HFFc6 (cell line): ENCODE results near the gene KCNQ1. TPM values are rescaled to one million over a fixed set of nuclear protein-coding genes. Genes with fewer than 3 reads are reported as not detected.

Source experiments
- DNase-seq: peaks from one replicate; pipeline ENCODE4 v3.0.0-alpha.2; 2018
- H3K27ac Mint-ChIP-seq: 2 replicates; pipeline ENCODE4 v1.8.0; 2020; ENCODE audit warnings: mild to moderate bottlenecking, mixed read lengths
- H3K27me3 Mint-ChIP-seq: 2 replicates; pipeline ENCODE4 v1.8.0; 2021; ENCODE audit warnings: mild to moderate bottlenecking, moderate library complexity, mixed read lengths; ENCODE audit not compliant: insufficient read depth
- H3K36me3 Mint-ChIP-seq: 2 replicates; pipeline ENCODE4 v1.8.0; 2021; ENCODE audit warnings: low read depth, mixed read lengths
- H3K4me1 Mint-ChIP-seq: 2 replicates; pipeline ENCODE4 v1.8.0; 2020; ENCODE audit warnings: low read depth, mixed read lengths
- H3K4me3 Mint-ChIP-seq: 2 replicates; pipeline ENCODE4 v1.8.0; 2020; ENCODE audit warnings: mild to moderate bottlenecking, moderate library complexity, mixed read lengths
- H3K9me3 Mint-ChIP-seq: 2 replicates; pipeline ENCODE4 v1.8.0; 2020; ENCODE audit warnings: mild to moderate bottlenecking, mixed read lengths
- CTCF ChIP-seq: fragments of 200-600 bp; sonication (generic); IDR thresholded peaks from 2 replicates; pipeline ENCODE4 v1.5.0; 2021; ENCODE audit warnings: antibody characterized with exemption, mild to moderate bottlenecking
- total RNA-seq, 6 experiments: library from RNA; stranded (reverse); fragmentation: NEBNext Ultra II Directional; extraction: Animal tissue kit (Norgen Biotek cat#: 25700); gene quantifications; 2 replicates in 1 of 6; 3 replicates in 5 of 6; pipeline ENCODE4 v1.2.3, GENCODE V29; 2021

KCNQ1 gene
- total RNA-seq, 6 experiments from 2014 or later = not detected

GRCh38 chr11:2771758-2772466 lies 327.1 kb downstream of the KCNQ1 start:
- Mint-ChIP-seq H3K36me3 (no peaks in the 10 kb centered on the region), H3K9me3 (peaks cover 4% of the 10 kb centered on the region; the same call in 1 of the 2 replicates), H3K4me1 (peaks cover 17% of the 10 kb centered on the region), H3K4me3 (no peak overlapping the region), H3K27ac (no peak overlapping the region), H3K27me3 (peaks cover 45% of the 10 kb centered on the region)
- TF ChIP-seq CTCF = no peak
- DNase-seq = no peak

GRCh38 chr11:2772544-2773031 lies 327.8 kb downstream of the KCNQ1 start:
- TF ChIP-seq CTCF = no peak
- Mint-ChIP-seq H3K27ac (no peak overlapping the region), H3K36me3 (no peaks in the 10 kb centered on the region), H3K9me3 (no peaks in the 10 kb centered on the region), H3K4me1 (peaks cover 17% of the 10 kb centered on the region), H3K27me3 (peaks cover 39% of the 10 kb centered on the region), H3K4me3 (no peak overlapping the region)
- peak; percentile 42 for DNase-seq

DNA sequence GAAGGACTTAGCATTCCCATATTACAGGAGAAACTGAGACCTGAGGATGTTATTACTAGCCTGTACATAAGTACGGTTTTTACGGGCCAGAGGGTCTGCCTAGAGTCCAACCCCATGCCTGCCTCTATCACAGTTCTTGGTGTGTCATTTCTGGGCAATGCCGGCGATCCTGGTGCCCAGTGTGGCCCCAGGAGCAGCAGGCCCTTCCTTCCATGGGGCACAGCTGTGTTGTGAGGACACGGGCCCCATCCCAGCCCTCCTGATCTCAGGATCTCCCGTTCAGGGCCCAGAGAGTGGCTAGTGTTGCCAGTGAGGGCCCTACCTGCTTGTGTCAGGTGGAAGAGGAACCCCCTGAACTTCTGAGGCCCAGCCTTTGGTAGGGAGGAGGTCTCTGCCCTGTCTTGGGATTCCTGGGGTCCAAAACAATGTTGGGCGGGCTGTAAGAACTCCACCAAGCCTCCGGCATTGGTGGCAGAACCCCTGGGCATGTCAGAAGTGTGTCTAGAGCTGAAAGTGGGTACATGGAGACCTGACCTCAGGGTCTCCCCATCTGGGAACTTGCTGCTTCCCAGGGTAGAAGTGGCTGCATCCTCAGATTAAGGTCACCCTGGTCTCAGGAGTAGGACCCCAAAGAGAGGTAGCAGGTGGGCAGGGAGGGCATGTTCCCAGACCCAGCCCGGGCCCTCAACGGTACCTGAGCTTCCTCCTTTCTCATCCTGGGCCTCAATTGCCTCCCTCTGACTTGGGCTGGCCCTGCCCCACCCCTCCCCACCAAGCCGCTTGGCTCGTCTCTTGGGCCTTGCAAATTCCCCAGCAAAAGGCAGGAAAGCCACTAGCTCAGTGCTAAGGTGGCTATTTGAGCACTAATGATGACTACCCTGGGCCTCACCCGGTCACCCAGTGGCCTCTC lies 329.6 kb downstream of the KCNQ1 start:
- H3K27ac Mint-ChIP-seq = no peak overlapping the region
- H3K4me1 Mint-ChIP-seq = peaks cover 11% of the 10 kb centered on the region
- no peaks in the 10 kb centered on the region for H3K9me3 Mint-ChIP-seq
- H3K27me3 Mint-ChIP-seq = peaks cover 30% of the 10 kb centered on the region
- no peaks in the 10 kb centered on the region for H3K36me3 Mint-ChIP-seq
- no peak overlapping the region for H3K4me3 Mint-ChIP-seq
- DNase-seq = no peak
- no peak for TF ChIP-seq CTCF

DNA sequence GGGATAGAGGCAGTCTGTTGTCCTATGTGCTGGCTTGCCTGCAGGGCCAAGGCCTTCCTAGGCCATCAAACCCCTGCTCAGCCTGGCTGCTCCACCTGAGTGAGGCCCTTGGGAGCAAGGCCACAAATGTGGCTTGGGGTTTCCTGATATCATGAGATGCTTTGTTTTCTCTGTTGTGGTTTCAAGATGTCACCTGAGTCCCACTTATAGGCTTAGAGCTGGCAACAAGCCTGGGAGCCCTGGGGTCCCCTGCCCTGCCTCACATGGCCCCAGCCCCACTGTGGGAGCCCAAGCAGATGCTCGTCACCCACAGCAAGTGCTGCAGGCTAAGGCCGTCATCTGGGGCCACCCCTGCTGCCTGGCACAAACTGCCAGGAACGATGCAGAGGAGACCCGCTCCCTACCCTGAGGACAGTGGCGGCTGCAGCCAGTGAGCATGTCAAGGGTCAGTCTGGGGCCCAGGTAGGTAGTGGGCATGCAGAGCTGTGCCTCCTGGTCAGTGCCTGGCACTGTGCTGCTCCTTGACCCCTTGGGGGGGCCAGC lies 330.3 kb downstream of the KCNQ1 start:
- no peak overlapping the region for H3K27ac Mint-ChIP-seq
- peaks cover 28% of the 10 kb centered on the region for H3K27me3 Mint-ChIP-seq
- no peaks in the 10 kb centered on the region for H3K9me3 Mint-ChIP-seq
- H3K36me3 Mint-ChIP-seq = no peaks in the 10 kb centered on the region
- TF ChIP-seq CTCF = no peak
- H3K4me1 Mint-ChIP-seq = peaks cover 9% of the 10 kb centered on the region
- H3K4me3 Mint-ChIP-seq = no peak overlapping the region
- DNase-seq = no peak

DNA sequence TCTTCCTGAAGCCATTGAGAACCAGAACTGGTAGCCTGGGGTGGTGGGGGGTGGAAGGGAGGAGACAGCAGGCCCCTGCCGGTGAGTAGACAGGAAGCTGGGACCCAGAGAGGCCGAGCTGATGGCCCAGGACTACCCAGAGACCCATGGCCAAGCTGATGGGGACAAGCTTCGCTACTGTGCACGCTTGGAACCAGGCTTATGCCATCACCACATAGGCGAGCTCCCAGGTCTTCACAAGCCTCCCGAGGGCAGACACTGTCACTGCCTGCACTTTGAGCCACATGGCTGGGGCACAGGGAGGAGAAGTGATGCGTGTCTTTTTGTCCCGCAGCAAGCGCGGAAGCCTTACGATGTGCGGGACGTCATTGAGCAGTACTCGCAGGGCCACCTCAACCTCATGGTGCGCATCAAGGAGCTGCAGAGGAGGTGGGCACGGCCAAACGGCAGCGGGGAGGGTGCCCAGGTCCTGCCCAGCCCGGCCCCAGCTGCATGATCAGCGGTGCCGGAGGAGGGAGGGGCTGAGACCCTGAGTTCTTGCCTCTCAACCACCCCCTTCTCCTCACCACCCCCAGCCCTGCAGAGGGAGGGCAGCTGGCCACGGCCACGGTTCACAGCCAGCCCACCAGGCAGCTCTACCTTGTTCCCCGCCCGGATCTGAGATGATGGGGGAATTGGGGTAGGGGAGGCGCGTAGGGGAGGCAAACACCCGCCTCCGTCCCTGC lies 331.0 kb downstream of the KCNQ1 start:
- H3K4me1 Mint-ChIP-seq = peaks cover 9% of the 10 kb centered on the region
- TF ChIP-seq CTCF = no peak
- no peak overlapping the region for H3K4me3 Mint-ChIP-seq
- no peak overlapping the region for H3K27ac Mint-ChIP-seq
- H3K9me3 Mint-ChIP-seq = no peaks in the 10 kb centered on the region
- no peaks in the 10 kb centered on the region for H3K36me3 Mint-ChIP-seq
- no peak for DNase-seq
- H3K27me3 Mint-ChIP-seq = peaks cover 23% of the 10 kb centered on the region
